GM10248 (cell line): ENCODE data around the gene NDUFB8.

Source experiments
- CTCF ChIA-PET: fragments of 300-600 bp; sonication (Branson Sonifier 250); formaldehyde crosslinking; extraction: SDS; loops from one replicate; lab custom pipeline; 2021; ENCODE audit warnings: antibody characterized with exemption; lab: Yijun Ruan, JAX
- POLR2A ChIA-PET: fragments of 350-650 bp; sonication (Branson Sonifier 250); formaldehyde crosslinking; extraction: SDS; loops from one replicate; lab custom pipeline; 2020; ENCODE audit warnings: antibody characterized with exemption; lab: Yijun Ruan, JAX
- DNase-seq: peaks from one replicate; pipeline ENCODE4 v3.0.0; 2012; ENCODE audit errors: extremely low spot score
- TF ChIP-seq, protein P1 (sequence below): IDR thresholded peaks from 2 replicates; pipeline ENCODE4 v1.5.1; 2012; ENCODE audit warnings: mild to moderate bottlenecking, low read depth; ENCODE audit errors: extremely low read depth, missing control alignments, control extremely low read depth

Gene NDUFB8

GRCh38 chr10:100569687-100570481 is 40.2 kb upstream of the NDUFB8 start:
- DNase-seq, result no peak
- ChIA-PET POLR2A (interaction anchor here (0.7 kb wide), 1 partner anchor 34 kb away, joined by 4 read pairs; the partner anchor contains the start of gene HIF1AN), CTCF (interaction anchor here (0.8 to 2.1 kb wide), 4 partner anchors 16 to 174 kb away, joined by 3 to 6 read pairs (median 4); partner anchors contain the start of gene HIF1AN)
- TF ChIP-seq, protein P1, sequence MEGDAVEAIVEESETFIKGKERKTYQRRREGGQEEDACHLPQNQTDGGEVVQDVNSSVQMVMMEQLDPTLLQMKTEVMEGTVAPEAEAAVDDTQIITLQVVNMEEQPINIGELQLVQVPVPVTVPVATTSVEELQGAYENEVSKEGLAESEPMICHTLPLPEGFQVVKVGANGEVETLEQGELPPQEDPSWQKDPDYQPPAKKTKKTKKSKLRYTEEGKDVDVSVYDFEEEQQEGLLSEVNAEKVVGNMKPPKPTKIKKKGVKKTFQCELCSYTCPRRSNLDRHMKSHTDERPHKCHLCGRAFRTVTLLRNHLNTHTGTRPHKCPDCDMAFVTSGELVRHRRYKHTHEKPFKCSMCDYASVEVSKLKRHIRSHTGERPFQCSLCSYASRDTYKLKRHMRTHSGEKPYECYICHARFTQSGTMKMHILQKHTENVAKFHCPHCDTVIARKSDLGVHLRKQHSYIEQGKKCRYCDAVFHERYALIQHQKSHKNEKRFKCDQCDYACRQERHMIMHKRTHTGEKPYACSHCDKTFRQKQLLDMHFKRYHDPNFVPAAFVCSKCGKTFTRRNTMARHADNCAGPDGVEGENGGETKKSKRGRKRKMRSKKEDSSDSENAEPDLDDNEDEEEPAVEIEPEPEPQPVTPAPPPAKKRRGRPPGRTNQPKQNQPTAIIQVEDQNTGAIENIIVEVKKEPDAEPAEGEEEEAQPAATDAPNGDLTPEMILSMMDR, result no peak

GRCh38 chr10:100568912-100569311 is 39.2 kb upstream of the NDUFB8 start:
- DNase-seq, result no peak
- TF ChIP-seq, protein P1, result no peak
- ChIA-PET CTCF (interaction anchor here (1.2 to 2.1 kb wide), 4 partner anchors 8 to 33 kb away, joined by 3 to 6 read pairs (median 4); partner anchors contain the start of gene HIF1AN), POLR2A (no interaction called here)

DNA sequence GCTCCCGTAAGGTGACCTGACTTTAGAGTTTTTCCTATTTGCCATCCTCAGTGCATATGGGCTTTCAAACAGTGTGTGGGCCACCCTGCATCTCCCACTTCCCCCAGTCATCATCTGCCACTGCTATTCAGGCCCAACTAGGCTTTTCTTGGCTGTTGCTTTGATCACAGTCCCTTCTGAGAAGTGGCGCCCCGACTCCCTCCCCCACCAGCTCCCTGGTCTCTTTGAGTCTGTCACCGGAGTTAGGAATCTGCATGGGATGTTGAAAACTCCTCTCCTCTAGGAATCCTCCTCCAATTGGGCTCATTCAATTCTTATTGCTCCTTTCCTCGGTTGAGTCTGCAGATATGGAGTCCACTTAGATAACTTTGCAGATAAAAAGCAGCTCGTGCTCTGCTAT is 38.2 kb upstream of the NDUFB8 start:
- DNase-seq, result no peak
- ChIA-PET CTCF (interaction anchor here (1.2 kb wide), 2 partner anchors 9 to 447 kb away, joined by 3 read pairs; no protein-coding TSS in a partner anchor), POLR2A (no interaction called here)
- TF ChIP-seq, protein P1, result no peak

DNA sequence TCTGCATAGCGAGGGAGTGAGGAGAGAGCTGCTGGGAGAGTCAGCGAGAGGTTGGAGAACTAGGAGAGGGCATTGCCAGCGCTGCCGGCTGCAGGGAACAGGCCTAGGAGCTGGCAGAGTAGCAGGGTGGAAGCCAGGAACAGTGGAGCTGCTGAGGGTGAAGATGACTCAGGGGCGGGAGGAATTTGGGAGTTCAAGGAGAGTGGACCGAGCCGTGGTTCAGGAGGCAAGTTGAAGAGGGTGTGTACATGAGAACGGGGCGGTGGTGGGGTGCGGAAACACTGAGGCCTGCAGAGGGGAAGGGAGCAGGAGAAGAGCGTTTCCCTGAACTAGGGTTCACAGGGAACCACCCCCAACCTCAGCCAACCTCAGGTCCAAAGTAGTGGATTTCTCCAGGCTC is 37.6 kb upstream of the NDUFB8 start:
- TF ChIP-seq, protein P1, result no peak
- ChIA-PET CTCF (interaction anchor here (1.2 kb wide), 1 partner anchor 447 kb away, joined by 3 read pairs; no protein-coding TSS in a partner anchor), POLR2A (no interaction called here)
- no peak for DNase-seq

GRCh38 chr10:100566561-100566960 is 36.9 kb upstream of the NDUFB8 start:
- CTCF ChIA-PET, result interaction anchor here (1.0 kb wide), 1 partner anchor 31 kb away, joined by 3 read pairs; the partner anchor contains the start of gene HIF1AN
- POLR2A ChIA-PET, result no interaction called here
- no peak for DNase-seq
- TF ChIP-seq, protein P1, result no peak

DNA sequence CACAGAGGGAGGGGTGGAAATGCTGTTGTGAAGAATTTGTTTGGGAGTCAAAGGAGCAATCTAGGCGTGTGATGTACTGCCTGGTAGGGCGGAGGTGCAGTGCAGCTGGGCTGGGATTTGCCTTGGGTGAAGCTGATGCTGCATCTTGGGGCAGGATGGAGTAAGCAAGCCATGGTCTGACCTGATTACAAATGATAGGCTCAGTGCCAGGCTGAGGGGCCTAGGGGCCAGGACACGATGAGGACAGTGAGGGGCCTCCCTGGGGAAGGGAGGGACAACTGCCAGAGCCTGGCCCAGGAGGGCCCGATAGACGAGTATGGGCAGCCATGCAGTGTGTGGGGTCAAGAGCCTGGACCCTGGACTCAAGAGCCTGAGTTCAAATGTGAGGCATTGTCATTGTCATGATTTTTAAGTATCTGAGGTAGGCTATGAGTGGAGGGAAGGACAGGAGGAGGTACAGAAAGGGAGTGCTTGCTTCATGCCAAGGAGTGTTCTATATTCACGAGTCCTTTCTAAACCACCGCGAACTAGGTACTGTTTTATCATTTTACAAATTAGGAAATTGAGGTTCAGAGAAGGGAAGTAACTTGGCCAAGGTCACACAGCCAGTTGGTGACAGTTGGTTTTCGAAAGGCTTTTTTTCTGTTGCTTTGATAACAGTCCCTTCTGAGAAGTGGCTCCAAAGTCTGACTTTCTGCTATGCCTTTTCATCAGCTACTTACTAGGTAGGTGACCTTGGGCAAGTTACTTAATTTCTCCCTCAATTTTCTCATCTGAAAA is 35.7 kb upstream of the NDUFB8 start:
- CTCF ChIA-PET, result no interaction called here
- POLR2A ChIA-PET, result no interaction called here
- DNase-seq, result no peak
- TF ChIP-seq, protein P1, result no peak
